ENCODE results near the gene FANCF.

The FANCF gene

GRCh38 chr11:22624742-22625447, 728 bp downstream of the FANCF start:
- DNase-seq (ENCODE audit: low read depth) = peak; percentile 36

DNA sequence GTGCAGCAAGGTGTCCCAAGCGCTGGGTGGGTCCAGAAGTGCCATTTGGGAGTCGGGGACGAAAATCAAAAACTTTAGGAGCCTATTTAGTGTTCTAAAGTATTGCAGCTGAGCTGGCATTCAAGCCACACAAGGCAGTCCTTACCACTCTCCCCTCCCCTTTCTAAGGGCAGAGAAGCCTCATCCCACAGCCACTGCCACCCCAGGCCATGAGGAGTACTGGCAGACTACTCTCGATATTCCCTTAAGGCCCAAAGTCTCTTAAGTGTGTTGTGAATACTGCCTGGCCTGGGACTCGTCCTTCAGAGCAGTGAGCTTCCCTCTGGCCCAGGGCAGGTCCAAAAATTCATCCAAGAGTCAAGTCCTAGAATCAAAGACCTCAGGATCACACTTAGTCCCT, 7.8 kb downstream of the FANCF start:
- DNase-seq (ENCODE audit: low read depth) = no peak

GRCh38 chr11:22603933-22604332, 21.7 kb downstream of the FANCF start:
- no peak for DNase-seq (ENCODE audit: low read depth)

GRCh38 chr11:22602504-22602903, 23.1 kb downstream of the FANCF start:
- DNase-seq (ENCODE audit: low read depth) = no peak

GRCh38 chr11:22599458-22599857, 26.2 kb downstream of the FANCF start:
- no peak for DNase-seq (ENCODE audit: low read depth)

GRCh38 chr11:22597062-22597461, 28.6 kb downstream of the FANCF start:
- no peak for DNase-seq (ENCODE audit: low read depth)

DNA sequence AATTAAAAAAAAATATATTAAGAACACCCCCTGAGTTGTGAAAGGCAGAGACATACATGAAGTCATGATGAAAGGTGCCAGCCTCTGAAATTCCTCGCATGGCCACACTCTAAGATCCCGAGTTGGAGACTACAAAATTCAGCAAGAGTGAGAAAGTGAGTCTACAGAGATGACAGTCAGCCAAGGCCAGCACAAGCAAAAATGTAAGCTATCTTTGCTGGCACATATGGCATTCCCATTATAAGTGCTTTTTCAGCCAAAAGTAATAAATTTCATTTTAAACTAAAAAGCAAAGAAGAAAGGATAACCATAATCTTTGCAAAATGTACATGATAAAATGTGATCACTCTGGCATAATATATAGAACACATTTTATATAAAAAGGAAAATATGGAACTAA, 40.6 kb downstream of the FANCF start:
- no peak for DNase-seq (ENCODE audit: low read depth)

DNA sequence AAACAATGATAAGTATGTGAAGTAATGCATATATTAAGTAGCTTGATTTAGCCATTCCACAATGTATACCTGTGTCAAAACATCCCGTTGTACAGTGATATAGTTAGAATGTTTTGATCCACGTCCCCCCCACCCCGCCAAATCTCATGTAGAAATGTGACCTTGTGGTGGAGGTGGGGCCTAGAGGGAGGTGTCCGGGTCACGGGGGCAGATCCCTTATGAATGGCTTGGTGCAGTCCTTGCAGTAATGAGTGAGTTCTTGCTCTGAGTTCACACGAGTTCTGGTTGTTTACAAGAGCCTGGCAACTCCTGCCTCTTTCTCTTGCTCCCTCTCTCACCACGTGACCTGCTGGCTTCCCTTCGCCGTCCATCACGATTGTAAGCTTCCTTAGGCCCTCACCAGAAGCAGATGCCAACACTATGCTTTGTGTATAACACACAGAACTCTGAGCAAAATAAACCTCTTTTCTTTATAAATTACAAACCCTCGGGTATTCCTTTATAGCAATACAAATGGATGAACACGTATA, 41.6 kb downstream of the FANCF start:
- DNase-seq (ENCODE audit: low read depth) = no peak

DNA sequence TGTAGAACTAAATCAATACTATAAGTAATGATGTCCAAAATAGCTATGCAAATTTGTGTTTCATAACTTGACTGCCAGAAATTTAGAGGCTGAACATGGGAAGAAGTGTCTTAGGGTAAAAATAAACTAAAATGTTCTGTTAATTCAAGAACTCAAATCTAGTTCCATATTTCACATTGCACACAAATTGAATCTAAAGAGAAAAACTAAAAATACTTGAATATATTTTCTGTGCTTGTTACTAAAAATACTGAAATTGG, 43.5 kb downstream of the FANCF start:
- DNase-seq (ENCODE audit: low read depth) = no peak

DNA sequence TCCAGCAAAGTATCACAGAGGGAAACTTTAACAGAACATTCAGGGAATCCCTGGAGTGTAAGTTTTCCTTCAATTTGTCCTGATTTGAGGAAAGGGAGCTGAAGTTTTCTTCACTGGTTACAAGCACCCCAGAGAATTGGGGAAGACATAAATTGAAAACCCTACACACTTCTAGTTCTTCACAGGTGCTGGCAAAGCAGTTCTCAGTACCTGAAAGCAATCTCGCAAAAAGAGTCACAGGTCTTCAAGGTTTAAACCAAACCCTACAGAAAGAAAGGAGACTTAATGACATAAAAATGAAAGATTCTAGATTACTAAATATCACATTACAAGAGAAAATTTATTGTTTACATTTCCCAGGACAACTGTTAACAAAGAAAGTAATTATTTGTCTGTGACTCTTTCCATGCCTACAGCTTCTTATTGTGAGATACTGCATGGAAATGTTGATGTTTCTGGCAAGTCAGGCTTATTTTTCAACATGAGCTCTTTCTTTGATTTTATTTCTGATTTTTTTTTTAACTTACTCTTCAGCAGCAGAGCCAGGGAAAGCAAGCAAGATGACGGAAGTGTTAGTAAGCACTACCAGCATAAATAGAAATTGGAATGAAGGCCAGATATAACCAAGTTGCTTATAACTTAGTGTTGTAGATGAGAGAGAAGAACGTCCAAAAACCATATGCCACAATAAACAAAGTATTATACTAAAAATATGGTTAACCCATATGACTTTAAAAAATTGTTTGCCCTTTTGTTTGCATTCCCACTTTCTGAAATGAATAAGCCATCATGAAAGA, 44.1 kb downstream of the FANCF start:
- no peak for DNase-seq (ENCODE audit: low read depth)

GRCh38 chr11:22577854-22578253, 47.8 kb downstream of the FANCF start:
- DNase-seq (ENCODE audit: low read depth) = no peak

Data from T-helper 22 cell (primary cell).